Measurements from ENCODE around the gene ARHGEF28. TPM values are rescaled to one million over a fixed set of nuclear protein-coding genes. Genes with fewer than 3 reads are reported as not detected.

The ARHGEF28 gene
- total RNA-seq, 1 donor: 0.63 TPM

- no peaks in the 10 kb centered on the region for H3K4me1 ChIP-seq (ENCODE audit: insufficient read depth, low read length)
- no peaks in the 10 kb centered on the region for H3K27me3 ChIP-seq (ENCODE audit: insufficient read depth, low read length)
- H3K4me3 ChIP-seq (ENCODE audit: low read length): no peak overlapping the region
- no peaks in the 10 kb centered on the region for H3K9me3 ChIP-seq (ENCODE audit: low read depth, low read length)
Measured at GRCh38 chr5:73977146-73977545, 351.1 kb downstream of the ARHGEF28 start.

- Histone ChIP-seq H3K4me3 (ENCODE audit: low read length) (no peak overlapping the region), H3K9me3 (ENCODE audit: low read depth, low read length) (no peaks in the 10 kb centered on the region), H3K4me1 (ENCODE audit: insufficient read depth, low read length) (no peaks in the 10 kb centered on the region), H3K27me3 (ENCODE audit: insufficient read depth, low read length) (no peaks in the 10 kb centered on the region)
Measured at GRCh38 chr5:73979321-73979720, 353.3 kb downstream of the ARHGEF28 start.

- Histone ChIP-seq H3K4me1 (ENCODE audit: insufficient read depth, low read length) (no peaks in the 10 kb centered on the region), H3K4me3 (ENCODE audit: low read length) (no peak overlapping the region), H3K27me3 (ENCODE audit: insufficient read depth, low read length) (no peaks in the 10 kb centered on the region), H3K9me3 (ENCODE audit: low read depth, low read length) (no peaks in the 10 kb centered on the region)
Measured at GRCh38 chr5:73981704-73982103, 355.7 kb downstream of the ARHGEF28 start.

- Histone ChIP-seq H3K27me3 (ENCODE audit: insufficient read depth, low read length) (no peaks in the 10 kb centered on the region), H3K9me3 (ENCODE audit: low read depth, low read length) (no peaks in the 10 kb centered on the region), H3K4me3 (ENCODE audit: low read length) (no peak overlapping the region), H3K4me1 (ENCODE audit: insufficient read depth, low read length) (no peaks in the 10 kb centered on the region)
Measured at GRCh38 chr5:73983644-73984043, 357.6 kb downstream of the ARHGEF28 start.

GRCh38 chr5:73985145-73985544, 359.1 kb downstream of the ARHGEF28 start:
- no peaks in the 10 kb centered on the region for H3K9me3 ChIP-seq (ENCODE audit: low read depth, low read length)
- H3K4me1 ChIP-seq (ENCODE audit: insufficient read depth, low read length): no peaks in the 10 kb centered on the region
- no peak overlapping the region for H3K4me3 ChIP-seq (ENCODE audit: low read length)
- H3K27me3 ChIP-seq (ENCODE audit: insufficient read depth, low read length): no peaks in the 10 kb centered on the region

- no peaks in the 10 kb centered on the region for H3K4me1 ChIP-seq (ENCODE audit: insufficient read depth, low read length)
- no peaks in the 10 kb centered on the region for H3K9me3 ChIP-seq (ENCODE audit: low read depth, low read length)
- no peak overlapping the region for H3K4me3 ChIP-seq (ENCODE audit: low read length)
- no peaks in the 10 kb centered on the region for H3K27me3 ChIP-seq (ENCODE audit: insufficient read depth, low read length)
Measured at GRCh38 chr5:73986729-73987128, 360.7 kb downstream of the ARHGEF28 start.

- Histone ChIP-seq H3K27me3 (ENCODE audit: insufficient read depth, low read length) (no peaks in the 10 kb centered on the region), H3K4me1 (ENCODE audit: insufficient read depth, low read length) (no peaks in the 10 kb centered on the region), H3K4me3 (ENCODE audit: low read length) (no peak overlapping the region), H3K9me3 (ENCODE audit: low read depth, low read length) (no peaks in the 10 kb centered on the region)
Measured at GRCh38 chr5:73987915-73988314, 361.9 kb downstream of the ARHGEF28 start.

GRCh38 chr5:73989956-73990355, 364.0 kb downstream of the ARHGEF28 start:
- Histone ChIP-seq H3K27me3 (ENCODE audit: insufficient read depth, low read length) (no peaks in the 10 kb centered on the region), H3K9me3 (ENCODE audit: low read depth, low read length) (no peaks in the 10 kb centered on the region), H3K4me1 (ENCODE audit: insufficient read depth, low read length) (no peaks in the 10 kb centered on the region), H3K4me3 (ENCODE audit: low read length) (no peak overlapping the region)

Other genes starting within 250 kb of the ARHGEF28 start
- gene FOXD1, start 177.4 kb upstream of the ARHGEF28 start, total RNA-seq: 0.10 TPM
- 456 TPM for gene BTF3, start 127.8 kb upstream of the ARHGEF28 start, total RNA-seq
- gene ANKRA2, start 60.6 kb upstream of the ARHGEF28 start, total RNA-seq: 39.0 TPM
- 88.5 TPM for gene UTP15, start 60.5 kb upstream of the ARHGEF28 start, total RNA-seq